8988T (cell line): ENCODE data around the gene FCAMR.
"Not testable (repeated sequence)": the region's sequence is repeated elsewhere in the genome, so short reads cannot be mapped to it uniquely, and the experiment has no call there.

Experiments used
- DNase-seq: peaks from one replicate; pipeline ENCODE4 v3.0.0; 2011

FCAMR gene

DNA sequence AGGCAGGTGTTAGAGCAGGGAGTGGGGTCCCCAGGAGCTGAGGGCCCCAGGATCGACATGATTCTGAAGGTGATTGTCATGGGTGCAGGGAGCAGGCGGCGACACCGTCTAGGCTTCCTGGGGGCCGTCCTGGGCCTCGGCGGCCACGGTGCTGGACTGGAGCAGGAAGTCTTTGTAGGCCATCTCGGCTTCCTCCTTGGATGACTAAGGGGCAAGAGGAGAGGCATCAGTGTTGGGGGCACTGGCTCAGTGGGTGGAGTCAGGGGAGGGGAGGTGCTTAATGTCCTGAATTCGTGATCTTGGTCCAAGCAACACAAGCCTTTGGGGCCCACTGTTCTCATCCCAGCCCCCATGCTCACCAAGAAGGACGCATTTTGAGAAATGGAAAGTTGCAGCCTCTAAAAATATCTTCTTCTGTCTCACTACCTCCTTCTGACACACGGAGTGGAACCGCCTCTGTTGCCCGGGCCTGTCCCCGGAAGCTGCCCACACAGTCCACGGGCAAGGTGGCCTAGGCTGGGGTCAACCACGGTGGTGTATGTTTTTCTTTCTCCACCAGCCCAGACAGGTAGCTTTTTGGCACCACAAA, 40.0 kb downstream of the FCAMR start:
- no peak for DNase-seq

DNA sequence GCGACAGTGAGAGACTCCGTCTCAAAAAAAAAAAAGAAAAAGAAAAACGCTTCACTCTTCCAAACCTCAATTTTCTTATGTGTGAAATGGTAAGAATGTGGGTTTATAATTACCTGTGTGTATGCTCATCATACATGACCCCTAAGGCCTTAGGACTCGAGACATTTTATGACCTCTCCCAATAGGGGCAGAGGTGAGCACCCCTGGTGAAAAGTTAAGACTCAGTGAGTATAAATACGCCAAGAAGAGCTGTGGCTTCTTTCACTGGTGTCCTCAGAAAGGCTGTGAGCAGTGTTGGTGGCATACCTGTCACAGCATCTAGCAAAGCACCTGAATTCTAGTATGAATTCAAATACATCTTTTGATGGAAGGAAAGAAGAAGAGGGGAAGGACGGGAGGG, 40.7 kb downstream of the FCAMR start:
- no peak for DNase-seq

DNA sequence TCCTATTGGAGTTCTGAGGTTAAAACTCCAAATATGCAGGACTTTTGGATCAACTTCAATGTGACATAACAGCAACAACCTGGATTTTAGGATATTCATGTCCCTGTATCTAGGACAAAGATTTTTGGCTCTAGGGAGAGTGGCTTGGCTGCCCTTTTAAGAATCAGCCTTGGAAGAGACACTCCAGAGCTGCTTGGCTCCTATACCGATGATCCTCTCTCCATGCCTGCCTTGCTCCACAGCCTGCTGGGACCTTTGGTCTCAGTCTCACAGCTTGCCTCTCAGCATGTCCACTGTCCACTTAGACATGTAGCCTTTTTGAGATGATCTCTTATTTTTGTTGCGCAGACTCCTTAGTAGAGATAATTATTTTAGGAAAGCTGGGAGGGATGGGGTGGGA, 44.0 kb downstream of the FCAMR start:
- DNase-seq = no peak

DNA sequence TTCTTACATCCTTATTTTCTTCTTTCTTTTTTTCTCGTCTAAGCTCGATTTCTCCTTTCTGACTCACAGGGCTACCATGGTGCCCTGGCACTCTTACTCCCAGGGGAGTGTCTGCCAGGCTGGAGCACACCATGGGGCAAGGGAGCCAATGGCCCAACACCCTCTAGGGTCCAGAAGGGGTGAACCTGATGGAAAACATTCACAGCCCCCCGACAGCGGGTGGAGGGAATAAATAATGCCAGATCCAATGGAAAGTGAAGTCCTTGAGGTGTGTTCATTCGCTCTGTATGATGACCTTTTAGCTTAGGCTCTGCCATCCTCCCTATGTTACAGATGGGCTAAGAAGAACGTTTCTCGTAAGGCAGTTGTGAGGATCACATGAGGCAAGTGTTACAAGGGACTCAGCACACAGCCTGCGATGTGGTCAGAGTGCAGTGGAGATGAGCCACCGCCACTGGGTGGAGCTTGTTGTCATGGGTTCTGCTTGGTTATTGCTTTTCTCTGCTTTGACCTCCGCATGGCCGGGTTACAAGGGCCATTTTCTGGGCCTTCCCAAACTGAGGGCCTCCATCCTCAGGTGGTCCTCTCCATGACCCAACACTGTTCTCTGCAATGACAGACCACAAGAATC, 45.0 kb downstream of the FCAMR start:
- no peak for DNase-seq

DNA sequence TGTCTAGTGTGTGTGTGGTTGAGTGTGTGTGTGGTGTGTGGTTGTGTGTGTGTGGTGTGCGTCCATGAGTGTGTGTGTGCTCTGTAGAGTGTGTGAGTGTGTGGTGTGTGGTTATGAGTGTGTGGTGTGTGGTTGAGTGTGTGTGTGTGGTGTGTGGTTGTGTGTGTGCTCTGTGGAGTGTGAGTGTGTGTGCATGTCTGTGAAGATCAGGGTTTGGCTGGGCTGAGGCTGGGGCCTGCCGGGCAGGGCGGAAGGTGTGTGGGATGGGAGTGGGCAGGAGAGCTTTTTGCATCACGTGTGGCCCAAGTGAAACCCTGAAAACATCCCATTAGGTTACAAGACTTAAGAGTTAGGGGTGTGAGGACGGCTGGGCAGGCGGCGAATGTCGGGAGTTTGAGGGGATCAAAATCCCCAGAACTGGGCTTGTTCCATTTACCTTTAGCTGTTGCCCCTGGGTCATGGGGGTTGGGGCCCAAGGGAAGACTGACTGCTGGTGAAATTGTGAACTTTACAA, 45.6 kb downstream of the FCAMR start:
- no peak for DNase-seq

DNA sequence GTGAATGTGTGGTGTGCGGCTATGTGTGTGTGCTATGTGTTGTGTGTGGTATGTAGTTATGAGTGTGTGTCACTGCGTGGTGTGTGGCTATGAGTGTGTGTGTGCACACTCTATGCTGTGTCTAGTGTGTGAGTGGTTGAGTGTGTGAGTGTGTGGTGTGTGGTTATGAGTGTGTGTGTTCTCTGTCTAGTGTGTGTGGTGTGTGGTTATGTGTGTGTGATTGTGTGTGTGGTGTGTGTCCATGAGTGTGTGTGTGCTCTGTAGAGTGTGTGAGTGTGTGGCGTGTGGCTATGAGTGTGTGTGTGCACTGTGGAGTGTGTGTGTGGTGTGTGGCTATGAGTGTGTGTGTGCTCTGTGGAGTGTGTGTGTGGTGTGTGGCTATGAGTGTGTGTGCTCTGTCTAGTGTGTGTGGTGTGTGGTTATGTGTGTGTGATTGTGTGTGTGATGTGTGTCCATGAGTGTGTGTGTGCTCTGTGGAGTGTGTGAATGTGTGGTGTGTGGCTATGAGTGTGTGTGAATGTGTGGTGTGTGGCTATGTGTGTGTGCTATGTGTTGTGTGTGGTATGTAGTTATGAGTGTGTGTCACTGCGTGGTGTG, 46.2 kb downstream of the FCAMR start:
- DNase-seq = not testable (repeated sequence)

DNA sequence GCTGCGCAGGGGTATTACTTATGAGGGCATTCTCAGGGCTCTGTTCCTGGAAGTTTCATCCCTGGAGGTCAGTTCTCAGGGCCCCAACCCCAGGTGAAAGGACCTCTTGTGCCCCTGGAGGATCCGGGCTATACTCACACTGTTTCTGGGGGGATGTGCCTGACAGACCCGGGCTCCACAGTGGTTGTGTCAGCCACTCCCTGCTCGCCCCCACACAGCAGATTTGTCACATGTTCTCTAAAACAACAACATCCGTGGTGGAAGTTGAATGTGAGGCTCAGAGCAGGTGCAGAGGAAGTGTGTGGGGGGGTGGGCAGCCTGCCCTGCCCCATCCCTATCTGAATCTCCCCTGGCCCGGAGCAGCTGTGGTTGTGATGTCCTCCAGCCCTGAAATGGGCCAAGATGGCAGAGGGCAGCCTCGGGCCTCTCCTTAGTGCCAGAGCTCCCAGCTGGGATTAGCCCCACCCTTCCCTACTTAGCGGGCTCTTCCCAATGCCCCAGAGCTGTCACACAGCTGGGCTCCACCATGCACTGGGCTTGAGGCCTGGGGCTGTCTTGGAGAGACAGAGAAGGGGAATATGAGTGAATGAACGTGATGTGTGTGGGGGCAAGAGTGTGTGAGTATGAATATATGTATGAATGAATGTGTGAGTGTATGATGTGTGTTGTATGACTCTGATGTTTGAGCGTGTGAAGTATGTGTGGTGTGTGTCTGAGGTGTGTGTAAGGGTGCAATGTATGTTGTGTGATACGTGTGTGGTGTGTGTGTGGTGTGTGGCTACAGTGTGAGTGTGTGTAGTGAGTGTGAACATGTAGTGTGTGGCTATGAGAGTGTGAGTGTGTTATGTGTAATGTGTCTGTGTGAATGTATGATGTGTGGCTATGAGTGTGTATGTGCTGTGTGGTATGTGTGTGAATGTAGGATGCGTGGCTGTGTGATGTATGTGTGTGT, 47.0 kb downstream of the FCAMR start:
- DNase-seq = no peak

DNA sequence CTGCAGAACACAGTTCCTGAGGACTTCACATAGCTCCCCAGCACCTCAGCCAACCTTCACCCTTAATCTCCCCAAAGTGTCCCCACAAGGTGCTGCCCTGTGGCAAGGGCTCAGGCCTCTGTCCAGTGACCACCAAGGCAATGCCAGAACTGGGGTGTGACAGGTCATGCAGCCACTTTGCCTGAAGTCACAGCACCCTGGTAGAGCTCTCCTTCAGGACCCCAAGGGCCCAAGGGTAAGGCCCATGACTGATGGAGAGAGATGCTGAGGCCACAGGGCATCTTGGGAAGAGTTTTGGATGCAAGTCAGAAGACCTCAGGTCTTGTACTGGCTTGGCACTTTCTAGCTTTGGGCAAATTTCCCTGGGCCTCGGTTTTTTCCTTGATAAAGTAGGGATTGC, 47.7 kb downstream of the FCAMR start:
- DNase-seq = no peak

DNA sequence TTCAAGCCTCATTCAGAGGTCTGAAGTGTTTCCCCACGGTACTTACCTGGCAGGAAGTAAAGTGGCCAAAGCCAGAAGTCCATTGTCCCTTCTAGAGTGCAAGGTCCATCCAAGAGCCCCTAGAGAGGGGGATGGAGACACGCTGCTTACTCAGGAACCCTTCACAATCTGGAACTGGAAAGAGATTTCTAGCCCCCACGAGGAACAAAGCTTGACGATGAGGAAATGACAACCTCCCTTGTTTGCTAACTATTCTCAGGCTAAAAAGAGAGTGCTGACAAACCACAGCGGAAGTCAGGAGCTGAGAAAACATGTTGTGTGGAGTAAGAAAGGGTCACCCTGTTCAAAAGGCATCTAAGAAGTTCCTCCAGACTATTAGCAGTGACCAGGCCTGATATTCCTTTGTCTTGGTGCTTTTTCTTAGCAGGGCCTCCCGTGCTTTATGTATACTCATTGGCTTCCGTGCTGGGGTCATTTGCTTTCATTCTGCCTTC, 48.4 kb downstream of the FCAMR start, which contains the start of gene FCMR:
Gene FCMR (minus strand): TSS at position 170 of the 494 bp plus-strand sequence. CDS start 87 bp downstream, at position 83.
- DNase-seq = no peak

DNA sequence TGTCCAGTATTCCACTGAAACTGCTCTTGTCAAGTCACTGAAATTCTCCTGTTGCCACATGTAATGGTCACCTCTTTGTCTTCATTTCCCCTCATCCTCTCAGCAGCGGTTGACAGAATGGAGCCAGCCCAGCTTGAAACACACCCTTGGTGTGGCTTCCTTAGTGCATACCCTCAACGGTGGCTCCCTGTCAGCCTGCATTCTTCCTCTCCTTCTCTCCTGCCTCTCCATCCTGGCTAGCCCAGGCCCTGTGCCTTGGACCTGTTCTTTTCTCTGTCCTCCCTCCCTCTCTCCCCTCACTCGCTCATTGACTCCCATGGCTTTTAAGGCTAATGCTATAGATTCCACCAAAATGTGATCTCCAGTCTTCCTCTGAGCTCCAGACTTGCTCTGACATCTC, 52.2 kb downstream of the FCAMR start:
- no peak for DNase-seq

DNA sequence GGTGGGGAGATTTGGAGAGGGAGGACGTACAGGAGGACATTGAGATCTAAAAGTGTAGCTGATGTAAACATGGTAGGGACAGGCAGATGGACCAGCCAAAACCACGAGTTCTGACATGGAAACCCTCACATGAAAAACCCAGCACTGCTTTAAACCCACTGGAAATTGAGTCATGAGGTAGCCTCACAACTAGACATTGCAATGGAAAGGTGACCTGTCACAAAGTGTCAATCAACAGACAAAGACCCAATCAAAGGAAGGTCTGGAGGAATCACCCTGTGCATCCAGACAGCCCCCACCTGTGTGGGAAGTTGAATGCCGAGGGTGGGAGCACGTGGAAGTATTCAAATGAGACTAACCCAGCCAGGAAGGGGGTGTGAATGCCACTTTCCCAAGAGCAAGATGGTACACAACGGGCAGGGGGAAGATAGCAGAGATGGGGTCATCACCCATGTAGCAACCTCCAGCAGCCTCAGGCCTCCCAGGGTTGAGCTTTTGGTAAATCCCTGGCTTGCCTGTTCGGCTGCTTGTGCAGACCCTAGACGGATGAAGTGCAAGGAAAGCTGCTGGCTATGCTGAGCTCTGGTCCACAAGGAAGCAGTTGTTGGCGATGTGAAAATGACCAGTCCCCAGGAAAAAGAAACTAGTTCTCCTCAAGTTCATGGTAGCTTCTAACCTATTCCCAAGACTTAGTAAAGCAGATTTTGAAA, 54.1 kb downstream of the FCAMR start:
- no peak for DNase-seq

DNA sequence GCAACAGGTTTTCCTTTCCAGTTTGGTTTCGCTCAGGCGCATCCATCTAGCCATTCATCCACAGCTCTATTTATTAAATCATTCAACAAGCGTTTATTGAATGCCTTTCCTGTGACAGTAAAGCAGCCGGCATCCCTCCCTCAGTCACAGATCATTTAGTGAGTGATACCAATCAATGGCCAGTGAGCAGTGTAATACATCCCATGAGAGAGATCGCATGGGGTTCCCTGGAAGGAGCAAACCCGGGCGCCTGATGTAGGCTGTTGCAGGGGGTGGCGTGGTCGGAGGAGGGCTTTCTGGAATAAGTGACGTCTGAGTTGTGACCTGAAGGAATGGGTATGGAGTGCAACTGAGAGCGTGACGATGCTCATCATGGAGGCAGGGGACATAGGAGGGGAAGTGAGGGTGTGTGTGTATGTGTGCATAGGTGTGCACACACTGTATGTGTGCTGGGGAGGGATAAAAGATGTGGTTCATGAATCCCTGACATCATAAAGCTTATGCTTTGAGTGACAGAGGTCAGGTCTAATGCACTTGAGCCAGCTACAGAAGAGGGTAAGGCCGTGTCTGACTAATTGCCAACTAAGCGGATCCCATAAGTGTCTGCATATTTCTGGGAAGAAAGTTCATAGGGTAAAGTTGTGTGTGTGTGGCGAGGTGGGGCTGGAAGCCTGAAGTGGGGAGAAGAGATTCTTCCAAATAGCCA, 55.1 kb downstream of the FCAMR start:
- no peak for DNase-seq

DNA sequence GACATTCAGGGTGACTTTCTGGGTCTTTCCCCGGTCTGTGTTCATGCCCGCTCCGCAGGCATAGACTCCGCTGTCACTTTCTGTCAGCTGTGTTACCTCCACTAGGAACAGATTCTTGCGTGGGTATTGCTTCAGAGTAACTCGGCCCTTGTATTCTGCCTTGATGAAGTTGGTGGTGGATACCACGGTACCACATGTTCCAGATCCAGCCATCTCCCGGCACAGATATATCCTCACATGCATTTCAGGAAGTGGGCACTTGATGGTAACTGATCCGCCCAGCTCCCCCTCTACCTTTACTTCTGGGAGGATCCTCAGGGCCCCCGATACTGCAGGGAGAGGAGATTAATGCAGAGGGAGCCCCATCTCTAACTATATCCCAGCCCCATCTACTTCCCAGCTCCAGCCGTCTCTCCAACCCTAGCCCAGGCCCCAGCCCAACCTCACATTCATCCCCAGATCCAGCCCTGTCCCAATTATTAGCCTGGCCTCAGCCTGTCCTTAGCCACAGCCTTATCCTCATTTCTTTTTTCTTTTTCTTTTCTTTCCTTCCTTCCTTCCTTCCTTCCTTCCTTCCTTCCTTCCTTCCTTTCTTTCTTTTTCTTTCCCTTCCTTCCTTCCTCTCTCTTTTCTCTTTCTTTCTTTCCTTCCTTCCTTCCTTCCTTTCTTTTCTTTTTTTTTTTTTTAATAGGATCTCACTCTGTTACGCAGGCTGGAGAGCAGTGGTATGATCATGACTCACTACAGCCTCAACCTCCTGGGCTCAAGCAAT, 56.3 kb downstream of the FCAMR start:
- no peak for DNase-seq

DNA sequence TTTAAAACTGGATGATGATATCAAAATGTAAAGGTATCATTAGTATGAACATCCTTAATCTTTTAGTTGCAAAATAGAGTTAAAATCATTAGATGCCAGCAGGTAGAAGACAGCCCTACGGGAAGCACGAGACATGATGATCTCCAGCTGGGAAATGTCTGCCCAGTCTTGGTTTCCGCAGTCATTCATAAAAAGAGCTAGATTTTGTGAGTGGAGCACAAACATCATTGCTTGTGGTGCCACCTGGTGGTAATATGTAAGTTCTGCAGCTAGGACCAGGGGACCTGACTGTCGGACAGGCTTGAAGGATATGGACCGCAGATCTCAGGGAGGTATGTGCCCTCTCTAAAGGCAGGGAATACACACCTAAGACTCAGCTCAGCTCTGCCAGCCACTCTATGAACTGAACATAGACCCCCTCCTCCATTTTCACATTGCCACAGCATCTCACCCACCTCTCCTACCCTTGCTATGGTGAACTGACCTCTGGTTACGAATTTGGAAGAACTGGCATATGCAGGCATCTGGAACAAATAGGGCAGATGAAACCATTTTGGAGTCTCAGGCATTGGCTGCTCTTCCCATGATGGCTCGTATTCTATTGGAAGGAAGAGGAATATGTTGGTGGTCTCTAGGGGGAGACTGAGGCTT, 57.7 kb downstream of the FCAMR start:
- DNase-seq = peak; percentile 59

DNA sequence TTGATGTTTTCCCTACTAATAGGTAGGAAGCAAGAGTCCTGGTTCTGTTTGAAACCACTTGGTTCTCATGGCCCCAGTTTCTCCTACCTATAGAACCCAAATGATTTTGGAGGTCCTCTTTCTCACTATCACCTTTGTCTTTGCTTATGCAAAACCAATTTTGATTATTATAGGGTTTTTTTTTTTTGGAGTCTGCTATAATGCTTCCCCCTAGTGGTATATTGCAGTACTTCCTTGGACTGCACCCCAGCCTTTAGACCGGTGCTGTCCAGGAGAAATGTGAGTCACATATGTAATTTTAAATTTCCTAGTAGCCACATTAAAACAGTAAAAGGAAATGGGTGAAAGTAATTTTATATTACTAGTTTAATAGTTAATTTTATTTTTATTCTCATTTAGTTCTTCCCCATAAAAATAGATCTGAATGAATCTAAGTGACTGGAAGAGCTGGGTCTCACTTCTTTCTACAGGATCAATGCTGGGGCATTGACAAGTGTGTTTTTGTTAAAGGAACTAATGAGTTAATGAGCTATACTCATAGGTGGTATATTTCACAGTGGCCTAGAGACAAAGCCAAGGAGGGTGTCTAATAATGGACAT, 59.1 kb downstream of the FCAMR start:
- DNase-seq = no peak

DNA sequence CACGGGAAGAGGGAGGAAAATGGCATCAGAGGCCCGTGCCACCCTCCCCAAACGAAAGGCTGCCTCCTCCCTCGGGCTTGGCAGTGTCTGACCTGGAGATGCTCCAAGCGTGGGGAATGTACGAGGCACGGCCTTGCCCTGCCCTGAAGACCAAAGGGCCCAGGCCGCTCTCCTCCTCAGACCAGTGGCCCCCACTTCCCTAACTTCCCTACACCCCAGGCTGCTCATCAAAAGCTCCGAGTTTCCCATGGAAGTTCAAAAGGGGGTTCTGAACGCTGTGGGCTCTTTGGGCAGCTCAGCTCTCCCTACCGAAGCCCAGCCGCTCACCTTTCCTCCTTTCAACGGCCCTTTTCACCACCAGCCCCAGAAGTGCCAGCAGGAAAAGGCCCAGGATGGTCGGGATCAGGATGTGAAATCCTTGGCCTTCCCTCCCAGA, 60.4 kb downstream of the FCAMR start:
- DNase-seq = no peak

DNA sequence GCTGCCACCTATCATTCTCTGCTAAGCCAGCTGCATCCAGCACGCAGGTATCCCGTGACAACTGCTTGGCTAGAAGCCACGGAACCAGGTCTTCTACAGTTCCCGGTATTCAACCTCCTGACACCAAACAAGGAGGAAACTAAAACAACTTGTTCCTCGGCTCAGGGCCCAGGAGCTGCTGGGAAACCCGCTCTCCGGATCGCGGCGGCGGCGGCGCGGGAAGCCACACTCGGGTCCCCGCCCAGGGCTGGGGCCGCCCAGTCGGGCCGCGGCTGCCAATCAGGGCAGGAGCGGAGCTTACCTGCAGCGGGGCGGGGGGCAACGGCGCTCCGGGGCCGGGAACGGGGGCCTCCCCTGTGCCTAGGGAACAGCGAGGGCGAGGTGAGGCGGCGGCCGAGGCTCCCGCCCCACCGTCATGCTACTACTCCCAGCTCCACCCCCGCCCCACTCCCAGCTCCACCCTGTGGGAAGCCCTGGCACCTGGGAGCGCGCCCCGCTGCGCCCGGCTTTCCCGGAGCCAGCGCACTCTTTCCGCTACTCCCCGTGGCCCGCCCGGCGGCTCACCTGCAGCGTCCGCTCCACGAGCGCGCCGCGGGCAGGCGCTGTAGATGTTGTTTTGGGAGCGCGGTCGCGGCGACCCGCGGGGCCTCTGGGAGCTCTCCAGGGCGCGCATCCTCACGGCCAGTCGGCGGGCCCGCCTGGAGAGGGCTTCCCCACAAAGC, 60.9 kb downstream of the FCAMR start:
- DNase-seq = peak; percentile 56

DNA sequence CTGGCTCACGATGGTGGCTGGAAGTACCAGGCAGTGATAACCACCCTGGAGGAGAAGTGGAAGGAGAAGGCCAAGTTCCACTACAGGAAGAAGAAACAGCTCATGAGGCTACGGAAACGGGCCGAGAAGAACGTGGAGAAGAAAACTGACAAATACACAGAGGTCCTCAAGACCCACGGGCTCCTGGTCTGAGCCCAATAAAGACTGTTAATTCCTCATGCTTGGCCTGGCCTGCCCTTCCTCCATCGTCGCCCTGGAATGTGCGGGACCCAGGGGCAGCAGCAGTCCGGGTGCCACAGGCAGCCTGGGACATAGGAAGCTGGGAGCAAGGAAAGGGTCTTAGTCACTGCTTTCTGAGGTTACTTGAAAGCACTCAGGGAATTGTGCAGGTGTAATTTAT, 62.2 kb downstream of the FCAMR start:
- no peak for DNase-seq
